Kidney glomerular epithelial cell (primary cell): ENCODE results near the gene SEMA6A.
"Not testable (repeated sequence)": the region's sequence is repeated elsewhere in the genome, so short reads cannot be mapped to it uniquely, and the experiment has no call there.

ENCODE experiments used
- DNase-seq: peaks from one replicate; lab custom pipeline; 2025; lab: John Stamatoyannopoulos, UW

Gene SEMA6A

GRCh38 chr5:116546033-116546742 is 28.4 kb downstream of the SEMA6A start:
- no peak for DNase-seq

DNA sequence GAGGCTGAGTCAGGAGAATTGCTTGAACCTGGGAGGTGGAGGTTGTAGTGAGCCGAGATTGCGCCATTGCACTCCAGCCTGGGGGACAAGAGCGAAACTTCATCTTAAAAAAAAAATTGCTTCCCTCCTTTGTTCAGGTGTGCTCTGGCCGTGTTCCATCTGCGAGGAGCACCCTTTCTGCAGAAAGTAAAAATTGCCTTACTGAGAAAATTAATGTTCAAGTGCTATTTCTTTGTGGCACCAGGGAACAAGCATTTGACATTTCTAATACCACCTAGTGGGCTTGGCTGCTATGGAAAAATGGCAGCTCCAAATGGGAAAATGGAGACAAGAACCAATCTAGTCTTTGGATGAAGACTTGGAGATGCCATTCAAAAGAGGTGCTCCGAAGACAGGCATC is 29.2 kb downstream of the SEMA6A start:
- DNase-seq: not testable (repeated sequence)

DNA sequence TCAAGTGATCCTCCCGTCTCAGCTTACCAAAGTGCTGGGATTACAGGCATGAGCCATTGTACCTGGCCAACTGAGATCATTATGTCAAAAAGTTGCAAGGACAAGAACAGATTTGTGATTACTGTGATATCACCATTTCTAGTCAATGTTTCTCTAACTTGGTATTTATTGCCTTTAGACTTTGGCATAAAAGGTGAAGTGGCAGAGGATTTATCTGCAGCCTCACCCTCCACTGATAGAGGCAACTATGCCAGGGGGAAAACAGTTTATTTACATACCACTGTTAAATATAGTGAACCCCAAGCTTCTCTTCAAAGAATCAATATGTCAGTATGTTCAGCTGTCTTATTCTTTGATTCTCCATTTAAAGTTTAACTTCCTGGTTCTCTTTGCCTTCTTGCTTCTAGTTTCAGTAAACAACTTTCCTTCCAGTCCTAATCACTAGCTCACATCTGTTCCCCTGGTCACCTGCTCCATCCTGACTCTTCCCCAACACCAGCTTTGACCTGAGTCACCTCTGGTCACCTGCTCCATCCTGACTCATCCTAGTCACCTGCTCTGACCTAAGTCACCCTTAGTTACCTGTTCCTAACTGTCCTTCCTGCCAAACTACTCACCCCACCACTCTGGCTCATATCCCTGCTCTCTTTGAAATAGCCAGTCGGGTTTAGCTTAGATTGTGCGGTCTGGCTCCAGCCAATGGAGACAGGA is 29.9 kb downstream of the SEMA6A start:
- DNase-seq: no peak

GRCh38 chr5:116543501-116543900 is 31.1 kb downstream of the SEMA6A start:
- DNase-seq: peak; percentile 45

GRCh38 chr5:116542619-116543018 is 32.0 kb downstream of the SEMA6A start:
- no peak for DNase-seq

DNA sequence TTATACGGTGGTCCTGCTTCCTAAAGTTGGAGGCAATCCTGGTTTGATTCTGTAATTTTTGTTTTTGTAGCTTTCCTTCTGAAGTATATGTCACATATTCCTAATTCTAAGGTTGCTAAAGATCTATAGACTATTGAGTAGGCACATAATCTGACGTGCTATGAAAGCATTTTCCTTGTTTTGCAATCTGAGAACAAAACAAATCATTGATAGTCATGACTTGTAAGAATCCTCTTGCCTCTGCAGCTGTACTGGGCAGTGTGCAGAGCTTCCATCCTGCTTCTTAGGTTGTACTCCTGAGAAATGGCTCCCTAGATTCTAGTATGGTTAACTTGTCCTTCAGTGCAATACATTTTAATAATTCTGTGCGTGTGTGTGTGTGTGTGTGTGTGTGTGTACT is 35.4 kb downstream of the SEMA6A start:
- no peak for DNase-seq

DNA sequence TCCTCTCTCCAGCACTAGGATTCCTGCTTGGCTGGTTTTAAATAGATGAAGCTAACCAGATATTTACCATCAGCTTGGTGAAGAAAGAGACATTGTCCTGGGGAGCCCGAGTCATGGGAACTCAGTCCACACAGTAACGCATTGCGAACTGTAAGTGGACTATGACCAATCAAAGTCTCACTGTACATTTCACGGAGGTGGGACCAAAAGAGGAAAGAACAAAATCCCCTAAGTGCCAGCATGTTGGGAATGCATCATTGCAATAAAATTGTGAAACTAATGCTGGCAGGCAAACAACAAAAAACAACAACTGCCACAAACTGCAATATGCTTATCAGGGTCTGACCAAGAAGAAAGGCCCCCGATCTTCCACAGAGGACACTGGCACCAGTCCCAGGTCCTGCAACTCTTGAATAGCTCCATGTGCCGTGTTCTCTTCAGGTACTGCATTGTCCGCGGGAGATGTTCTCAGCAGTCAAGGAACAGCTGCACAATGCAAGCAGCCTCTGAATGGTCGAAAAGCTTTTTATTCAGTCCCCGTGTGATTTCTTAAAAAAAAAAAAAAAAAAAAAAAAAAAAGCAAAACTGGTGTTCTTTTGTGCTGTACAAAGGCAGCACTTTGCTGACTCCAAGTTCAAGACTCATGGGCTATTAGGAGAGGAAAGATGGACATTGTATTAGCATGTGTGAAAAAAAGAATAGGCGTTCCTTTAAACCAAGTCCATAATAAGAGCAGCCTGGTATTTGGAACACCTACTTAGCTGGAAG is 38.1 kb downstream of the SEMA6A start:
- no peak for DNase-seq

DNA sequence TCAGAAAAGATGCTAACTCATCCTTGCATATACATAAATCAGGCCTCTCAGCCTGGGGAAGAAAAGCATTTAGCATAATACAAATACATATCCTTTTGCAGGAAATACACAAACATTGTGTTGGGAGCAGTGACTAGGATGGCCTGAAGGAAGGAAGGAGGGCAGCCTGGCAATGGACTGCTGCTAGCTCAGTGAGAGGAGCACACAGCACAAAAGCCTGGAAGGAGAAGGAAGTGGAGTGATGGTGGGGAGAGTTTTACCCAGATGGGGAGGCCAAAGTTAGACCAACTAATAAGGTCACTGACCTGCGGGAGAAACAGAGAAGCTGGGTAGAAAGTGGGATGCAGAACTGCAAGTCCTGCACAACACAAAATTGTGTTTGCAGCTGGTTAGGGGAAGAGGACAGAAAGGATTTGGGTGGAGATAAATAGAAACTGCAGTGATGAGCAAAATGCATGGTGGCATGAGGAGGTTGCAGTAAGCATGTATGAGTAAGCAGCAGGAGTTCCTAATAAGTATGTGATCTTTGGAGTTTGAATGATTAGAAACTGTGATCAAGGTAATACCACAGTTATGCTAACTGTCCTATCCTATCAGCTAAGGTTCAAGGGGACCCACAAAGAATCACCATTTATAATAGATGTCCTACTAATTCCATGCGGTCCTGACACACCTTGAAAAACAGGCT is 39.5 kb downstream of the SEMA6A start:
- DNase-seq: no peak

- DNase-seq: peak; percentile 82
Measured at GRCh38 chr5:116532762-116533525, 41.7 kb downstream of the SEMA6A start.

GRCh38 chr5:116531635-116532034 is 43.0 kb downstream of the SEMA6A start:
- no peak for DNase-seq

- no peak for DNase-seq
Measured at GRCh38 chr5:116531117-116531516, 43.5 kb downstream of the SEMA6A start.

DNA sequence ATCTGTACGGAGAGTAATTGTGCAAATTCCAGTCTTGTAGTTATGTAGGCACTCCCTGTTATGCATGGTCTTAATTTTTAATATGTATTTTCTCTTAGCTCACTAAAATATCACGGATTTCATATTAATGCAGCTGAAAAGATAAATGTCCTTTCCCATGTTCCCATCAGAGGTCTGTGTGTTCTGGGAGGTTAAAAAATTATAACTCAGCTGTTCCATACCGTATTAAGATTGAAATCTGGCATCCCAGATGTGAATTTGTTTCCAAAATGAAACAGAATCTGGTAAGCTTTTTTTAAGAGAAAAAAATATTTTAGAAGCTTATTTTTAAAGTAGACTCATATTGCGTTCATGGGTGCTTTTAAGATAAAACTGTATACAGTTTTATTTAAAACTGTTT is 44.3 kb downstream of the SEMA6A start:
- DNase-seq: no peak

GRCh38 chr5:116529615-116530014 is 45.0 kb downstream of the SEMA6A start:
- no peak for DNase-seq

DNA sequence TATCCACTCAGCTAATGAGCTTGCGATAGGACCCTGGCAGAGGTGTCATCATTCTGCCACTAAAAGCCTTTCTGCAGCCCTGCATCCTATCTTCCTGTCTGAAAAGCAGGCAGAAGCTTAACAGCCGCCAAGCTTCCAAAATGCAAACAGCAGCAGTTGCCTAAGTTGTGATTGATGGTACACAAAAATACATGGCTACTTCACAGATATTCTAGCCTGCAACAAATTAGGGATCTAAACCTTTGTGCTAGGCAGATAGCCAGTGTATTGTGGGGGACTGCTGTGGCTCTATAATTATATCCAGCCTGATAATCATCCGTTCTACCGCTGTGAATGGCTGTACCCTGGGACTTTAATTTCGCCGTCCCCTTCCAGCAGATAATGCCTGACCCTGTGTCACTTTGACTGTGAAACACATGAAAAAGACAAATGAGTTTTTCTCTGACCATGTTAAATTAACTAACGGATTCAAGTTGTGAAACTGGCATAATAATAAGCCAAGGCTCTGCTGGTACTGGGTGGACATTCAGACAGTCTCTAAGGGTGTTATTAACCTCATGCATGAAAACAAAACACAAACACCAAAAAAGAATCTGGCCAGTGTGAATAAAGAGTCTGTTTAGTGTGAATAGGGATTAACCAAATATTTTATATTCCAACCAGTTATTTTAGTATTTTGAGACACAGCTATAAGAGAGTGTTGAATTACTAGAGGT is 45.9 kb downstream of the SEMA6A start:
- no peak for DNase-seq

GRCh38 chr5:116527582-116527981 is 47.0 kb downstream of the SEMA6A start:
- no peak for DNase-seq

- no peak for DNase-seq
Measured at GRCh38 chr5:116525674-116526073, 48.9 kb downstream of the SEMA6A start.

DNA sequence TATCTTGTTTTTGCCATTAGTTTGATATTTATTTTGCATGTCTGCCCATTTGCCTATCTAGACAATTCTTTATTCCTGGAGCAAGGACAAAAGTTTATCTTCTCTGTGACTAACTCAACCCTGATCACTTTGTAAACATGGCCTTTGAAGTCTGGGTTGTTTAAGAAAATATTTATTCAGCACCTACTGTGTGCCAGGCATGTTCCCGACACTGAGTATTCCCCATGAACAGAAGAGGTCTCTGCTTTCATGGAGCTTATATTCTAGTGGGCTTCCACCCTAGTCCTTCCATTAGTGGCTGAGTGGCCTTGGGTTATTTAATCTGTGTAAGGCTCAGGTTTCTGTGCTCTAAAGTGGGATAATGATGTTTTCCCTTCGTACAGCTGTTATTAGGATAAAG is 49.7 kb downstream of the SEMA6A start:
- no peak for DNase-seq

DNA sequence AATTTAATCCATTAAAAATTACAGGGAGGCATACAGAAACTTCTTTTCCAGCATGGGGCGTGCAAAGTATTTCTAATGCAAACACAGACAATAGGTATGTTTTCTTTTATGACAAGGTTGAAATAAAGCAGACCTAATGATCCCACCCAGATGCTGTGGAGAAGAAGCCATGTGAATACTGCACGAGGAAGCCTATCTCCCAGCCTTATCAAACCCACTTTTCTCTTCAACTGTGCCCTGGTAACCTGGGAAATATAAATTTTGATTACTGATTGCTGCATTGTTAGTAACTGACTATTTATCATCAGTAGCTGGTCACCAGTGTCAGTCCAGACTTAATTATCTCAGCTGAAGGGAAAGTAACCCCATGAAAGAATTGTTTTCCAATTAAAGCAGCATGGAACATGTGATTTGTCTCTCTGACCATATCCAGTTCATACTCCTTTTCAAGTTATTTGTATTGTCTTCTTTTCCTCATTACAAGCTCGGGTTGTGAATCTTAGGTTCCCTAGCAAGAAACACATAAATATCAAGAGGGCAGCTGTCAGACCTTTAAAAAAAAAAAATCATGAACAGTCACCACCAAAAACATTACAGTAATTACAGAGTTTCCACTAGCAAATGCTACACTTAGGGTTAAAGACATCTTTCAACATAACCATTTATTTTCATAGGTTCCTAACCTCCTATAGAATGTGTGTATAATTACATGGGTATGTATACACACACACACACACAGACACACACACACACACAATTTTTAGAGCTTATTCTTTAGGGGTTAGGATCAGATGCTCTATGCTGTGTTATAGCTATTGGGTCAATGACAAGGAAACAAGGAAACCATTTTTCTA is 50.3 kb downstream of the SEMA6A start:
- DNase-seq: no peak

GRCh38 chr5:116523182-116523581 is 51.4 kb downstream of the SEMA6A start:
- not testable (repeated sequence) for DNase-seq
